Endothelial cell of umbilical vein (primary cell): ENCODE results near the gene SMAD6. TPM values are rescaled to one million over a fixed set of nuclear protein-coding genes. Genes with fewer than 3 reads are reported as not detected.

Source experiments
- BruUV-seq: library from RNA; stranded (reverse); fragments of 400-500 nt; replicated peaks from 2 replicates; lab custom pipeline; 2021; lab: Mats Ljungman, UMichigan
- CTCF ChIA-PET: fragments of 300-600, 350-600 bp; sonication (Branson Sonifier 250); formaldehyde crosslinking; loops from one replicate; lab custom pipeline; 2021; ENCODE audit warnings: antibody characterized with exemption, inconsistent platforms; lab: Charles Lee
- POLR2A ChIA-PET: fragments of 300-600, 350-600 bp; sonication (Branson Sonifier 250); formaldehyde crosslinking; loops from one replicate; lab custom pipeline; 2021; ENCODE audit warnings: antibody characterized with exemption, inconsistent platforms; lab: Charles Lee
- DNase-seq: peaks from one replicate; pipeline ENCODE4 v3.0.0-alpha.2; 2011; ENCODE audit warnings: low read depth, low spot score
- FAIRE-seq: peaks from 2 replicates; lab custom pipeline; 2011; peaks lifted over from hg19 to GRCh38; lab: Jason Lieb, UNC
- H2AFZ ChIP-seq: 2 replicates; pipeline ENCODE4 v1.6.0; 2012; ENCODE audit warnings: low read depth, low read length, control low read depth, inconsistent platforms
- H3K27ac ChIP-seq: 2 replicates; pipeline ENCODE4 v1.5.1; 2011; ENCODE audit warnings: low read depth, mild to moderate bottlenecking, control low read depth, low read length, moderate library complexity; ENCODE audit not compliant: insufficient read depth
- H3K27me3 ChIP-seq, 2 experiments: 2 replicates each; pipeline versions ENCODE4 v1.6.0 to v1.6.1; 2011; ENCODE audit warnings: low read length in 2 of 2, mixed read lengths in 1 of 2; ENCODE audit not compliant: control insufficient read depth in 2 of 2, insufficient read depth in 2 of 2
- H3K36me3 ChIP-seq, 2 experiments: 2 replicates in 1 of 2; 3 replicates in 1 of 2; pipeline ENCODE4 v1.5.1; 2011; ENCODE audit warnings: low read length in 2 of 2, mild to moderate bottlenecking in 1 of 2, moderate library complexity in 1 of 2; ENCODE audit not compliant: control insufficient read depth in 2 of 2, insufficient read depth in 2 of 2; ENCODE audit errors: extremely low read depth in 1 of 2
- H3K4me1 ChIP-seq: 3 replicates; pipeline ENCODE4 v1.5.1; 2011; ENCODE audit warnings: mild to moderate bottlenecking, low read length; ENCODE audit not compliant: control insufficient read depth, insufficient read depth; ENCODE audit errors: extremely low read depth
- H3K4me2 ChIP-seq: 2 replicates; pipeline ENCODE4 v1.6.1; 2011; ENCODE audit warnings: low read length, control low read depth, mixed read lengths; ENCODE audit not compliant: insufficient read depth
- H3K4me3 ChIP-seq, 3 experiments: fragments of 200-600 bp in 1 of 3; sonication (generic), shearing (Covaris generic) in 1 of 3; replicated peaks in 1 of 3; 2 replicates each; pipeline ENCODE4 v1.5.1; 2011 to 2016; ENCODE audit warnings: control low read depth in 3 of 3, low read length in 3 of 3, mild to moderate bottlenecking in 2 of 3, inconsistent platforms in 1 of 3, low read depth in 1 of 3, moderate library complexity in 1 of 3; ENCODE audit not compliant: insufficient read depth in 1 of 3
- H3K79me2 ChIP-seq: 2 replicates; pipeline ENCODE4 v1.6.0; 2012; ENCODE audit warnings: low read length, inconsistent platforms; ENCODE audit not compliant: control insufficient read depth, insufficient read depth
- H3K9ac ChIP-seq: replicated peaks from 2 replicates; pipeline ENCODE3; 2011; ENCODE audit warnings: low read length, control low read depth; ENCODE audit not compliant: insufficient read depth; ENCODE audit errors: extremely low read depth
- H3K9me1 ChIP-seq: replicated peaks from 3 replicates; pipeline ENCODE4 v1.6.0; 2011; ENCODE audit warnings: mild to moderate bottlenecking, low read length; ENCODE audit not compliant: control insufficient read depth, insufficient read depth; ENCODE audit errors: extremely low read depth
- H3K9me3 ChIP-seq: replicated peaks from 2 replicates; pipeline ENCODE4 v1.5.1; 2012; ENCODE audit warnings: low read length, inconsistent platforms; ENCODE audit not compliant: control insufficient read depth, insufficient read depth
- H4K20me1 ChIP-seq: replicated peaks from 2 replicates; pipeline ENCODE3; 2011; ENCODE audit warnings: mild to moderate bottlenecking, low read length; ENCODE audit not compliant: control insufficient read depth, insufficient read depth; ENCODE audit errors: extremely low read depth
- CTCF ChIP-seq, 2 donors: IDR thresholded peaks; 1 replicate in 1 of 2; 2 replicates in 1 of 2; pipeline ENCODE4 v1.5.1; 2011; ENCODE audit warnings: low read length in 2 of 2, mild to moderate bottlenecking in 2 of 2, moderate library complexity in 2 of 2, control low read depth in 1 of 2, inconsistent platforms in 1 of 2, low read depth in 1 of 2; ENCODE audit not compliant: insufficient read depth in 1 of 2; ENCODE audit errors: extremely low read depth in 1 of 2
- EZH2 ChIP-seq: IDR thresholded peaks from 2 replicates; pipeline ENCODE4 v1.6.1; 2012; ENCODE audit warnings: borderline replicate concordance, low read depth, mild to moderate bottlenecking, moderate library complexity, low read length, inconsistent platforms; ENCODE audit not compliant: severe bottlenecking
- FOS ChIP-seq: IDR thresholded peaks from 2 replicates; pipeline ENCODE4 v1.6.1; 2011; ENCODE audit warnings: mild to moderate bottlenecking, low read length, moderate library complexity, borderline replicate concordance; ENCODE audit not compliant: insufficient read depth
- GATA2 ChIP-seq: IDR thresholded peaks from 2 replicates; pipeline ENCODE4 v1.7.0; 2011; ENCODE audit warnings: low read depth, mild to moderate bottlenecking, moderate library complexity, mixed read lengths, low read length; ENCODE audit not compliant: insufficient read length, insufficient read depth
- JUN ChIP-seq: IDR thresholded peaks from 2 replicates; pipeline ENCODE4 v1.6.1; 2011; ENCODE audit warnings: borderline replicate concordance, low read depth; ENCODE audit not compliant: insufficient read length, insufficient read depth
- MAX ChIP-seq: IDR thresholded peaks from 2 replicates; pipeline ENCODE4 v1.6.1; 2011; ENCODE audit not compliant: insufficient read depth, insufficient read length
- MYC ChIP-seq: IDR thresholded peaks from one replicate; pipeline ENCODE4 v1.6.1; 2011; ENCODE audit warnings: mild to moderate bottlenecking, low read depth, low read length
- POLR2A ChIP-seq: IDR thresholded peaks from 2 replicates; pipeline ENCODE4 v1.6.1; 2012; ENCODE audit warnings: low read depth, mild to moderate bottlenecking, control low read depth, low read length
- POLR2AphosphoS5 ChIP-seq: IDR thresholded peaks from 2 replicates; pipeline ENCODE4 v1.6.1; 2012; ENCODE audit warnings: low read depth, mild to moderate bottlenecking, control low read depth, low read length, moderate library complexity; ENCODE audit not compliant: insufficient read depth
- dilution Hi-C: fragments of 300-500 bp; cut with MboI; formaldehyde crosslinking; loops from one replicate; pipeline ENCODE4 v1.15.0; 2019; ENCODE audit warnings: low sequenced_read_pairs; ENCODE audit not compliant: extremely low pct_ligation_motif_present
- intact Hi-C: fragments of 100-400 bp; cut with micrococcal nuclease; formaldehyde crosslinking; loops from one replicate; pipeline ENCODE4 v1.10.0; 2022
- polyA plus RNA-seq, 4 experiments: library from polyadenylated mRNA; depleted of rRNA in 3 of 4; stranded (reverse) in 3 of 4; unstranded in 1 of 4; fragments of >200 nt; gene quantifications; 2 replicates each; pipeline versions ENCODE4 v1.2.1 to v1.2.3, GENCODE V29; 2011 to 2012; ENCODE audit warnings: missing spikeins in 1 of 4
- total RNA-seq: library from RNA; stranded (reverse); gene quantifications from 2 replicates; pipeline ENCODE4 v1.2.3, GENCODE V29; 2021

The SMAD6 gene
- total and polyA plus RNA-seq, 2 donors (not counting 3 experiments of a cell fraction or from before 2014, with no cell fraction given), result 7.3 to 12.5 TPM

- POLR2A ChIA-PET, result no interaction called here
These were observed 101.7 kb downstream of the SMAD6 start for GRCh38 chr15:66803749-66804148.

More at GRCh38 chr15:66803749-66804148, 101.7 kb downstream of the SMAD6 start:
- no peaks in the 10 kb centered on the region for H3K9me1 ChIP-seq
- intact Hi-C loops (loop anchor here (1.0 to 2.0 kb wide), 6 partner anchors 12 to 189 kb away; partner anchors contain the start of gene SMAD6), dilution Hi-C loops (no loop called here)
- peaks cover 31% of the 10 kb centered on the region for H3K4me1 ChIP-seq
- DNase-seq (no peak), FAIRE-seq (no peak)
- CTCF ChIA-PET, result interaction anchor here (0.6 to 1.8 kb wide), 8 partner anchors 12 to 199 kb away, joined by 3 to 24 read pairs (median 4); no protein-coding TSS in a partner anchor
- H3K27ac ChIP-seq, result peak overlapping the region; percentile 62
- H3K4me3 ChIP-seq, result no peak overlapping the region
- H3K4me2 ChIP-seq, result no peak overlapping the region
- no peaks in the 10 kb centered on the region for H3K9me3 ChIP-seq
- no peaks in the 10 kb centered on the region for H3K36me3 ChIP-seq
- no peak for TF ChIP-seq FOS
- no peak for TF ChIP-seq GATA2
- TF ChIP-seq JUN, result no peak
- no peak for TF ChIP-seq POLR2A
- TF ChIP-seq CTCF (IDR thresholded peaks at IDR 0.05; ENCODE audit: extremely low read depth in 1 of 2, insufficient read depth in 1 of 2, low read depth in 1 of 2, low read length in 2 of 2), result no peak
- no peak for TF ChIP-seq MYC
- TF ChIP-seq MAX, result no peak
- TF ChIP-seq POLR2AphosphoS5, result no peak
- TF ChIP-seq EZH2, result no peak
- BruUV-seq, result no TSS peak
- peak overlapping the region; percentile 71 for H2AFZ ChIP-seq
- H3K27me3 ChIP-seq, result no peaks in the 10 kb centered on the region
- no peaks in the 10 kb centered on the region for H3K79me2 ChIP-seq
- no peaks in the 10 kb centered on the region for H4K20me1 ChIP-seq
- peak overlapping the region; percentile 42 for H3K9ac ChIP-seq
